A549 treated with Mapracorat at 1 μM for 4 hours (cell line): Measurements from ENCODE around the gene RAB3D. TPM values are rescaled to one million over a fixed set of nuclear protein-coding genes. Genes with fewer than 3 reads are reported as not detected.

Source experiments
- total RNA-seq: library from RNA; stranded (reverse); fragments of 200-300 nt; extraction: Qiagen RNA extraction; gene quantifications from 5 replicates; pipeline ENCODE4 v1.2.3, GENCODE V29; 2022

Gene RAB3D
- 3.5 to 4.2 TPM (median 3.7 TPM) in 5 replicates for total RNA-seq

GRCh38 chr19:11339254-11340098 is at the start of gene RAB3D:
Gene RAB3D (minus strand): TSS chr19:11339657. CDS start chr19:11337399, 2,258 bp downstream.

GRCh38 chr19:11374433-11375142 is 35.1 kb upstream of the RAB3D start, which contains the start of gene SWSAP1:
Gene SWSAP1 (plus strand): TSS chr19:11374666. CDS start chr19:11374681, 15 bp downstream.

GRCh38 chr19:11355160-11356073 is 16.0 kb upstream of the RAB3D start, which contains the start of gene PLPPR2:
Gene PLPPR2 (plus strand): TSS chr19:11355432. CDS start chr19:11357674, 2,242 bp downstream.

GRCh38 chr19:11346104-11346940 is 6.9 kb upstream of the RAB3D start, which contains the start of the genes CCDC159 and TMEM205:
Gene CCDC159 (plus strand): TSS chr19:11346519. CDS start chr19:11346607, 88 bp downstream.
Gene TMEM205 (minus strand): TSS chr19:11346268. CDS start chr19:11345619, 649 bp downstream.

GRCh38 chr19:11295665-11296245 is 43.7 kb downstream of the RAB3D start, which contains the start of gene TSPAN16:
Gene TSPAN16 (plus strand): TSS chr19:11296160. CDS start chr19:11296298, 138 bp downstream.

Other genes with a start within 250 kb of the RAB3D start
- 14.5 to 21.4 TPM (median 18.8 TPM) in 5 replicates for gene SPC24, start 183.9 kb downstream of the RAB3D start, total RNA-seq
- 39.2 to 48.5 TPM (median 46.7 TPM) in 5 replicates for gene KANK2, start 142.1 kb downstream of the RAB3D start, total RNA-seq
- gene ANGPTL8, start 100.0 kb downstream of the RAB3D start, total RNA-seq = 0.52 TPM in 1 of 5 replicates, not detected in the others
- 6.0 to 12.5 TPM (median 9.2 TPM) in 5 replicates for gene DOCK6, start 77.1 kb downstream of the RAB3D start, total RNA-seq
- gene TSPAN16, start 43.5 kb downstream of the RAB3D start, total RNA-seq = not detected in 5 replicates
- gene TMEM205, start 6.6 kb upstream of the RAB3D start, total RNA-seq = 96.1 to 136 TPM (median 106 TPM) in 5 replicates
- gene CCDC159, start 6.9 kb upstream of the RAB3D start, total RNA-seq = 4.6 to 6.0 TPM (median 5.4 TPM) in 5 replicates
- gene PLPPR2, start 15.8 kb upstream of the RAB3D start, total RNA-seq = 7.1 to 10.7 TPM (median 9.4 TPM) in 5 replicates
- 1.8 to 2.5 TPM (median 2.0 TPM) in 5 replicates for gene SWSAP1, start 35.0 kb upstream of the RAB3D start, total RNA-seq
- gene EPOR, start 44.7 kb upstream of the RAB3D start, total RNA-seq = 3.1 to 5.0 TPM (median 4.6 TPM) in 5 replicates
- 1.1 to 3.0 TPM (median 1.7 TPM) in 5 replicates for gene RGL3, start 79.7 kb upstream of the RAB3D start, total RNA-seq
- 0.49 to 1.6 TPM (median 1.1 TPM) in 5 replicates for gene ODAD3, start 95.5 kb upstream of the RAB3D start, total RNA-seq
- gene PRKCSH, start 96.0 kb upstream of the RAB3D start, total RNA-seq = 242 to 258 TPM (median 251 TPM) in 5 replicates
- gene ELAVL3, start 141.4 kb upstream of the RAB3D start, total RNA-seq = 0.09 to 0.21 TPM (median 0.15 TPM) in 4 of 5 replicates, not detected in the other
- gene ZNF653, start 166.2 kb upstream of the RAB3D start, total RNA-seq = 4.5 to 6.4 TPM (median 5.0 TPM) in 5 replicates
- gene ECSIT, start 189.5 kb upstream of the RAB3D start, total RNA-seq = 23.8 to 32.3 TPM (median 31.6 TPM) in 5 replicates
- 0.31 to 0.77 TPM (median 0.39 TPM) in 5 replicates for gene CNN1, start 199.2 kb upstream of the RAB3D start, total RNA-seq
- 94.7 to 120 TPM (median 95.7 TPM) in 5 replicates for gene ELOF1, start 219.6 kb upstream of the RAB3D start, total RNA-seq
- gene ACP5, start 238.0 kb upstream of the RAB3D start, total RNA-seq = 0.16 to 0.72 TPM (median 0.28 TPM) in 3 of 5 replicates, not detected in the others